Kidney epithelial cell (primary cell): ENCODE data around the gene LYRM2. TPM values are rescaled to one million over a fixed set of nuclear protein-coding genes. Genes with fewer than 3 reads are reported as not detected.

Source experiments
- DNase-seq: peaks from one replicate; pipeline ENCODE4 v3.0.0-alpha.2; 2010; ENCODE audit warnings: low read depth
- H3K27me3 ChIP-seq: 2 replicates; pipeline ENCODE4 v1.6.0; 2011; ENCODE audit warnings: low read length; ENCODE audit not compliant: control insufficient read depth, insufficient read depth
- H3K36me3 ChIP-seq: 2 replicates; pipeline ENCODE4 v1.5.1; 2011; ENCODE audit warnings: low read length; ENCODE audit not compliant: control insufficient read depth, insufficient read depth
- H3K4me3 ChIP-seq: 2 replicates; pipeline ENCODE4 v1.5.1; 2011; ENCODE audit warnings: low read depth, mild to moderate bottlenecking, control low read depth, low read length
- total RNA-seq: library from RNA; depleted of rRNA; stranded (reverse); fragments of >200 nt; gene quantifications from 2 replicates; pipeline ENCODE4 v1.2.3, GENCODE V29; 2015
- TF ChIP-seq, protein P1 (sequence below): IDR thresholded peaks from 2 replicates; pipeline ENCODE4 v1.5.1; 2011; ENCODE audit warnings: mild to moderate bottlenecking, moderate library complexity, low read length, control low read depth, inconsistent platforms; ENCODE audit not compliant: insufficient read depth, poor library complexity, severe bottlenecking

The LYRM2 gene
- total RNA-seq, 1 donor from 2014 or later = 25.7 TPM

GRCh38 chr6:89580997-89581666, 57.4 kb downstream of the LYRM2 start:
- TF ChIP-seq, protein P1, sequence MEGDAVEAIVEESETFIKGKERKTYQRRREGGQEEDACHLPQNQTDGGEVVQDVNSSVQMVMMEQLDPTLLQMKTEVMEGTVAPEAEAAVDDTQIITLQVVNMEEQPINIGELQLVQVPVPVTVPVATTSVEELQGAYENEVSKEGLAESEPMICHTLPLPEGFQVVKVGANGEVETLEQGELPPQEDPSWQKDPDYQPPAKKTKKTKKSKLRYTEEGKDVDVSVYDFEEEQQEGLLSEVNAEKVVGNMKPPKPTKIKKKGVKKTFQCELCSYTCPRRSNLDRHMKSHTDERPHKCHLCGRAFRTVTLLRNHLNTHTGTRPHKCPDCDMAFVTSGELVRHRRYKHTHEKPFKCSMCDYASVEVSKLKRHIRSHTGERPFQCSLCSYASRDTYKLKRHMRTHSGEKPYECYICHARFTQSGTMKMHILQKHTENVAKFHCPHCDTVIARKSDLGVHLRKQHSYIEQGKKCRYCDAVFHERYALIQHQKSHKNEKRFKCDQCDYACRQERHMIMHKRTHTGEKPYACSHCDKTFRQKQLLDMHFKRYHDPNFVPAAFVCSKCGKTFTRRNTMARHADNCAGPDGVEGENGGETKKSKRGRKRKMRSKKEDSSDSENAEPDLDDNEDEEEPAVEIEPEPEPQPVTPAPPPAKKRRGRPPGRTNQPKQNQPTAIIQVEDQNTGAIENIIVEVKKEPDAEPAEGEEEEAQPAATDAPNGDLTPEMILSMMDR = no peak
- Histone ChIP-seq H3K4me3 (no peak overlapping the region), H3K36me3 (no peaks in the 10 kb centered on the region), H3K27me3 (no peaks in the 10 kb centered on the region)
- no peak for DNase-seq

- TF ChIP-seq, protein P1 = no peak
- DNase-seq = no peak
- no peak overlapping the region for H3K4me3 ChIP-seq
- no peaks in the 10 kb centered on the region for H3K36me3 ChIP-seq
- H3K27me3 ChIP-seq = no peaks in the 10 kb centered on the region
Measured at GRCh38 chr6:89575562-89575960, 63.0 kb downstream of the LYRM2 start.

GRCh38 chr6:89574910-89575561, 63.5 kb downstream of the LYRM2 start:
- H3K36me3 ChIP-seq = no peaks in the 10 kb centered on the region
- H3K4me3 ChIP-seq = no peak overlapping the region
- no peaks in the 10 kb centered on the region for H3K27me3 ChIP-seq
- TF ChIP-seq, protein P1 = no peak
- no peak for DNase-seq

- TF ChIP-seq, protein P1 = no peak
- DNase-seq = no peak
- Histone ChIP-seq H3K27me3 (no peaks in the 10 kb centered on the region), H3K4me3 (no peak overlapping the region), H3K36me3 (no peaks in the 10 kb centered on the region)
Measured at GRCh38 chr6:89567630-89568390, 70.7 kb downstream of the LYRM2 start.

DNA sequence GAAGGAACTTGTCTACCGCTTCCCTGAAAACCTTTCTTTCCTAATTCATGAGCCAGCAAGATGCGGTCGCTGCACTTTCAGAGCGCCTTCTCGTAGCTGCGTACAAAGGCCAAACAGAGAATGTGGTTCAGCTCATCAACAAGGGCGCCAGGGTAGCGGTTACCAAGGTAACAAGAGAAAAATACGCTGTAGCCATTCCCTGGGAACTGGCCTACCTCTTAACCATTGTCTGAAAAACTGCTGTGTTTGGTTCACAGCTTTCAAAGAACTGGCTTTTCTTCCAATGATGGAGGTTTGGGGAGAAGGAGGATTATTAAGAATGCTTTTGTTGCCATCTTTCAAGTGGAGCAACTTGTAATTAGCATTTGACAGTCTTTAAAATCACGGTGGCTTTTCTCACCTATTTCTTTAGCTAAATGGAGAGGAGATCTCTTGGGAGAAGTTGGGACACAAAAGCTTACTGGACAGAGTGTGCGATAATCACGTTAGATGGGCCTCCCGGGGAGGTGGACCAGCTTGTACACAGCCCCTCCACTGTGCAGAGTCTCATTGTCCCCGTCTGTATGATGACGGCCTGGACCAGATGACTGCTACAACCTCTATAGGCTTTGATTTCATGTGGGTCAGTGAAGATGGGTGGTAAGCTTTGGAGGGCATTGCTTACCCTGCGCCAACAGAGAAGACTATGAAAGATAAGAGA, 71.5 kb downstream of the LYRM2 start:
- DNase-seq = no peak
- Histone ChIP-seq H3K36me3 (no peaks in the 10 kb centered on the region), H3K27me3 (peaks cover 5% of the 10 kb centered on the region), H3K4me3 (no peak overlapping the region)
- TF ChIP-seq, protein P1 = no peak
